ENCODE measurements around the gene ANTKMT. TPM values are rescaled to one million over a fixed set of nuclear protein-coding genes. Genes with fewer than 3 reads are reported as not detected.
A peak's percentile ranks its signal among the peaks of the same experiment; 100 is the strongest.
"Not testable (repeated sequence)": the region's sequence is repeated elsewhere in the genome, so short reads cannot be mapped to it uniquely, and the experiment has no call there.

The ANTKMT gene
- total RNA-seq, 1 donor from 2014 or later: 22.6 TPM

- Mint-ChIP-seq H3K4me3 (ENCODE audit: unreplicated experiment) (peak within 1 kb of the TSS; percentile 83), H3K36me3 (ENCODE audit: low read depth, unreplicated experiment) (peaks cover 6% of the 10 kb centered on the region), H3K27me3 (ENCODE audit: low read depth, unreplicated experiment) (no peaks in the 10 kb centered on the region), H3K9me3 (ENCODE audit: unreplicated experiment) (no peaks in the 10 kb centered on the region), H3K4me1 (ENCODE audit: low read depth, unreplicated experiment) (peaks cover 2% of the 10 kb centered on the region), H3K27ac (ENCODE audit: unreplicated experiment) (peak within 1 kb of the TSS; percentile 26)
- Histone ChIP-seq H3K9ac (ENCODE audit: low read length) (peak within 1 kb of the TSS; percentile 84), H3K36me3 (ENCODE audit: insufficient read depth, low read length) (peaks cover 3% of the 10 kb centered on the region), H3K9me3 (ENCODE audit: insufficient read depth, low read depth, low read length) (no peaks in the 10 kb centered on the region), H4K20me1 (ENCODE audit: insufficient read depth, low read length) (peaks cover 5% of the 10 kb centered on the region), H3K79me2 (ENCODE audit: insufficient read depth, low read length) (peaks cover 11% of the 10 kb centered on the region), H2AFZ (ENCODE audit: low read depth, low read length) (peak within 1 kb of the TSS; percentile 97), H3K4me1 (ENCODE audit: insufficient read depth, low read length) (peaks cover 9% of the 10 kb centered on the region), H3K4me2 (ENCODE audit: low read length) (peak within 1 kb of the TSS; percentile 93), H3K27ac (ENCODE audit: low read depth, low read length) (peak within 1 kb of the TSS; percentile 10), H3K4me3 (ENCODE audit: insufficient read depth, low read depth, low read length) (peak within 1 kb of the TSS; percentile 73), H3K27me3 (ENCODE audit: insufficient read depth, low read length) (no peaks in the 10 kb centered on the region)
- DNase-seq (ENCODE audit: low read depth) (peak; percentile 88), FAIRE-seq (no peak)
- TF ChIP-seq CTCF (IDR thresholded peaks at IDR 0.05; ENCODE audit: insufficient read depth, low read depth, low read length): peak; percentile 48
- TF ChIP-seq EZH2 (IDR thresholded peaks at IDR 0.05; ENCODE audit: insufficient read depth, low read length): no peak
Measured at GRCh38 chr16:740764-741505, 20.0 kb downstream of the ANTKMT start, which contains the start of gene CIAO3. Gene CIAO3, minus strand, starts transcription at chr16:740997. Its CDS starts 12 bp downstream, at chr16:740985.

GRCh38 chr16:741986-742629 is 21.2 kb downstream of the ANTKMT start:
- no peaks in the 10 kb centered on the region for H3K27me3 Mint-ChIP-seq (ENCODE audit: low read depth, unreplicated experiment)
- TF ChIP-seq EZH2 (IDR thresholded peaks at IDR 0.05; ENCODE audit: insufficient read depth, low read length) (no peak), CTCF (IDR thresholded peaks at IDR 0.05; ENCODE audit: insufficient read depth, low read depth, low read length) (no peak)
- Histone ChIP-seq H3K79me2 (ENCODE audit: insufficient read depth, low read length) (peaks cover 11% of the 10 kb centered on the region), H3K4me3 (ENCODE audit: insufficient read depth, low read depth, low read length) (no peak overlapping the region), H2AFZ (ENCODE audit: low read depth, low read length) (no peak overlapping the region), H3K27ac (ENCODE audit: low read depth, low read length) (no peak overlapping the region), H3K36me3 (ENCODE audit: insufficient read depth, low read length) (peaks cover 2% of the 10 kb centered on the region), H3K27me3 (ENCODE audit: insufficient read depth, low read length) (no peaks in the 10 kb centered on the region), H3K4me2 (ENCODE audit: low read length) (no peak overlapping the region), H4K20me1 (ENCODE audit: insufficient read depth, low read length) (peaks cover 5% of the 10 kb centered on the region), H3K4me1 (ENCODE audit: insufficient read depth, low read length) (peaks cover 9% of the 10 kb centered on the region), H3K9me3 (ENCODE audit: insufficient read depth, low read depth, low read length) (no peaks in the 10 kb centered on the region), H3K9ac (ENCODE audit: low read length) (no peak overlapping the region)
- no peaks in the 10 kb centered on the region for H3K9me3 Mint-ChIP-seq (ENCODE audit: unreplicated experiment)
- peaks cover 2% of the 10 kb centered on the region for H3K36me3 Mint-ChIP-seq (ENCODE audit: low read depth, unreplicated experiment)
- peak overlapping the region; percentile 81 for H3K4me3 Mint-ChIP-seq (ENCODE audit: unreplicated experiment)
- H3K4me1 Mint-ChIP-seq (ENCODE audit: low read depth, unreplicated experiment): peaks cover 2% of the 10 kb centered on the region
- no peak overlapping the region for H3K27ac Mint-ChIP-seq (ENCODE audit: unreplicated experiment)
- FAIRE-seq (no peak), DNase-seq (ENCODE audit: low read depth) (no peak)

DNA sequence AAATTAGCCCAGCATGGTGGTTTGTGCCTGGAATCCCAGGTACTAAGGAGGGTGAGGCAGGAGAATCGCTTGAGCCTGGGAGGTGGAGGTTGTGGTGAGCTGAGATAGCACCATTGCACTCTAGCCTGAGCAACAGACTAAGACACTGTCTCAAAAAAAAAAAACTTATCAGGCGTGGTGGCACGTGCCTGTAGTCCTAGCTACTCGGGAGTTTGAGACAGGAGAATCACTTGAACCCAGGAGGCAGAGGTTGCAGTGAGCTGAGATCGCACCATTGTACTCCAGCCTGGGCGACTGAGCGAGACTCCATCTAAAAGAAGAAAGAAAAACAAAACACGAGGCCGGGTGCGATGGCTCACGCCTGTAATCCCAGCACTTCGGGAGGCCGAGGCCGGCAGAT is 21.9 kb downstream of the ANTKMT start:
- H3K27me3 ChIP-seq (ENCODE audit: insufficient read depth, low read length); H3K27ac ChIP-seq (ENCODE audit: low read depth, low read length); DNase-seq (ENCODE audit: low read depth); H3K27ac Mint-ChIP-seq (ENCODE audit: unreplicated experiment); H3K36me3 Mint-ChIP-seq (ENCODE audit: low read depth, unreplicated experiment); H3K4me3 Mint-ChIP-seq (ENCODE audit: unreplicated experiment); H3K36me3 ChIP-seq (ENCODE audit: insufficient read depth, low read length); H3K9me3 ChIP-seq (ENCODE audit: insufficient read depth, low read depth, low read length); H4K20me1 ChIP-seq (ENCODE audit: insufficient read depth, low read length); H3K9ac ChIP-seq (ENCODE audit: low read length); H3K27me3 Mint-ChIP-seq (ENCODE audit: low read depth, unreplicated experiment); H3K4me1 Mint-ChIP-seq (ENCODE audit: low read depth, unreplicated experiment); H3K9me3 Mint-ChIP-seq (ENCODE audit: unreplicated experiment); H3K4me2 ChIP-seq (ENCODE audit: low read length); H3K4me3 ChIP-seq (ENCODE audit: insufficient read depth, low read depth, low read length); H2AFZ ChIP-seq (ENCODE audit: low read depth, low read length); H3K4me1 ChIP-seq (ENCODE audit: insufficient read depth, low read length); FAIRE-seq: not testable (repeated sequence)
- peaks cover 11% of the 10 kb centered on the region for H3K79me2 ChIP-seq (ENCODE audit: insufficient read depth, low read length)

All from astrocyte (in vitro differentiated cells and primary cell).